GM12872 (cell line): ENCODE results near the gene SUSD6.

Source experiments
- TF ChIP-seq, protein P1 (sequence below): IDR thresholded peaks from 3 replicates; pipeline ENCODE4 v1.5.1; 2011; ENCODE audit warnings: low read depth, mild to moderate bottlenecking, low read length, moderate library complexity; ENCODE audit not compliant: insufficient read depth

Gene SUSD6

DNA sequence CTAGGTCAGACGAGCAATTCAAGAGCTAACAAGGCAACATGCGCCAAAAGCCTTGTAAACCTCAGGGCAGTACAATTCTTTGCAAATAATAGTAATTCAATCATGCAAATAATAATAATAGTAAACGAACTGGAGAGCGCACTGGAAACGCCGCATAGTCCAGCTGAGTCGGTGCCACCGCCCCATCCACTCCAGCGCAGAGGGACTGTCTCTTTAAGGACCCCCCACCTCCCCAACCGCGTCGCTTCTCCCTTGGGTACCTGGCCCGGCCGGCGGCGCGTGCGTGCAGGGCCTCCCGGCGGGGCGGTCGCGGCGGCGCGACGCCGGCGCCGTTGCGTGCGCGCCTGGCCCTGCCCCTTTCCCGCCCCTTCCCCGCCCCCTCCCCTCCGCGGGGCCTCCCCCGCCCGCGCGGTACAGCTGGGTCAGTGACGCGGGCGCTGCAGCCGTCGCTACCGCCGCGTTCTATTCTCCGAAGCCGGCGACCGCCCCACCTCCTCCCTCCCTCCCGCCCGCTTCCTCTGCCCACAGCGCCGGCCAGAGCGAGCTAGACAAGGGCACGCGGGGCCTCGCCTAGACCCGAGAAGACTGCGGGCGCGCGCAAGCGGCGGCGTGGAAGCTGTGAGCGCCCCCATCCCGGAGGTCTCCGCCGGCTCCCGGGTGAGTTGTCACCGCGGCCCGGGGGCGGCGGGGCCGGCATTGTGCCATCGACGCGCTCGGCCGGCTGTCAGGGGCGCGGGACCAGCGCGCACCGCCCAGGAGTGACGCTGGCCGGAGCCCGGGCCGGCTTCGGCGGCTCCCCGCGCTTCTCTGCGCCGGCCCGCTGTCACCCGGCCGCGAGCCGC, at the start of gene SUSD6:
Gene SUSD6 (plus strand): TSS at position 425 of the 842 bp plus-strand sequence. CDS start 46,997 bp downstream, outside the sequence.
- TF ChIP-seq, protein P1, sequence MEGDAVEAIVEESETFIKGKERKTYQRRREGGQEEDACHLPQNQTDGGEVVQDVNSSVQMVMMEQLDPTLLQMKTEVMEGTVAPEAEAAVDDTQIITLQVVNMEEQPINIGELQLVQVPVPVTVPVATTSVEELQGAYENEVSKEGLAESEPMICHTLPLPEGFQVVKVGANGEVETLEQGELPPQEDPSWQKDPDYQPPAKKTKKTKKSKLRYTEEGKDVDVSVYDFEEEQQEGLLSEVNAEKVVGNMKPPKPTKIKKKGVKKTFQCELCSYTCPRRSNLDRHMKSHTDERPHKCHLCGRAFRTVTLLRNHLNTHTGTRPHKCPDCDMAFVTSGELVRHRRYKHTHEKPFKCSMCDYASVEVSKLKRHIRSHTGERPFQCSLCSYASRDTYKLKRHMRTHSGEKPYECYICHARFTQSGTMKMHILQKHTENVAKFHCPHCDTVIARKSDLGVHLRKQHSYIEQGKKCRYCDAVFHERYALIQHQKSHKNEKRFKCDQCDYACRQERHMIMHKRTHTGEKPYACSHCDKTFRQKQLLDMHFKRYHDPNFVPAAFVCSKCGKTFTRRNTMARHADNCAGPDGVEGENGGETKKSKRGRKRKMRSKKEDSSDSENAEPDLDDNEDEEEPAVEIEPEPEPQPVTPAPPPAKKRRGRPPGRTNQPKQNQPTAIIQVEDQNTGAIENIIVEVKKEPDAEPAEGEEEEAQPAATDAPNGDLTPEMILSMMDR: no peak

- TF ChIP-seq, protein P1: no peak
Measured at GRCh38 chr14:69561893-69562292, 49.5 kb upstream of the SUSD6 start.

GRCh38 chr14:69567563-69567962, 43.8 kb upstream of the SUSD6 start:
- TF ChIP-seq, protein P1: no peak

DNA sequence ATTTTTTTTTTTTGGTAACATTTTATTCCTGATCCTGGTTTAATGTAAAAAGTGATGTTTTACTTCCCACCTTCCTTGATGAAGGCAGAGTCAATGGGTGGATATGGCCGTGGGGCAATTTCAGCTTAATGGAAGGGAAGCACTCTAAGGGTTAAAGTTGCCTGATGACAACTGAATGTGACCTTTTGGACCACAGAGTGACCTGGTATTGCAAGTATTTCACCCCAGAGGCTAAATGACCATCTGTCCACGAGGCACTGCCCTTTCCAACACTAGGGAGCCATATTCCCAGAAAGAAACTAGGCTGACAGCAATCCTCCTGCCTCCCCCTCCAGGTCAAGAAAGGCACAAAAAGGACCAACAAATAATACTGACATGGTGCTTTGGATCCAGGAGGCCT, 41.5 kb upstream of the SUSD6 start:
- TF ChIP-seq, protein P1: no peak

- TF ChIP-seq, protein P1: no peak
Measured at GRCh38 chr14:69570836-69571330, 40.5 kb upstream of the SUSD6 start.

- TF ChIP-seq, protein P1: no peak
Measured at GRCh38 chr14:69571449-69572029, 39.9 kb upstream of the SUSD6 start.

GRCh38 chr14:69572030-69572840, 39.2 kb upstream of the SUSD6 start:
- TF ChIP-seq, protein P1: no peak
